NCI-H128 (cell line): Measurements from ENCODE around the gene ENOX2.

Experiments
- DNase-seq: peaks from one replicate; lab custom pipeline; 2025; ENCODE audit not compliant: unreplicated experiment; lab: John Stamatoyannopoulos, UW

Gene ENOX2

GRCh38 chrX:130645955-130646583 lies 256.9 kb downstream of the ENOX2 start:
- DNase-seq: no peak

DNA sequence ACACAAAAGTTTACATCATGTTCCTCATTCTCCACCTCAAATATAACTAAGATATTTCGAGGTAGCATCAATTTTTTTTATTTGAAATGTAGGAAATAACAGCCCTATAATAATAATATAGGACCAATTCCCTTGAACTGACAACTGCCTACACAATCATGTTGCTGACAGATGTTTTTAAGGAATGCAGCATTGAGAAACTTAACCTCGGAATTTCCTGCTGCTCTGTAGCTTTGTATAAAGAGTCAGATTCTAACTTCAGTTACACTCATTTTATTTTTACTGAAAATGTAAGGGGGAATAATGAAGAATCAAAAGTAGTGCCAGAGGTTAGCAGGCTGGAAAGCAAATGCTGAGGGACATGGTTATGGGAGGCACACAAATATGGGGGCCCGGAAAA lies 265.4 kb downstream of the ENOX2 start:
- DNase-seq: no peak

- DNase-seq: no peak
These were observed 266.7 kb downstream of the ENOX2 start for GRCh38 chrX:130636277-130636676.

- no peak for DNase-seq
These were observed 272.0 kb downstream of the ENOX2 start for GRCh38 chrX:130631011-130631410.

- DNase-seq: no peak
These were observed 274.5 kb downstream of the ENOX2 start for GRCh38 chrX:130628516-130628915.

DNA sequence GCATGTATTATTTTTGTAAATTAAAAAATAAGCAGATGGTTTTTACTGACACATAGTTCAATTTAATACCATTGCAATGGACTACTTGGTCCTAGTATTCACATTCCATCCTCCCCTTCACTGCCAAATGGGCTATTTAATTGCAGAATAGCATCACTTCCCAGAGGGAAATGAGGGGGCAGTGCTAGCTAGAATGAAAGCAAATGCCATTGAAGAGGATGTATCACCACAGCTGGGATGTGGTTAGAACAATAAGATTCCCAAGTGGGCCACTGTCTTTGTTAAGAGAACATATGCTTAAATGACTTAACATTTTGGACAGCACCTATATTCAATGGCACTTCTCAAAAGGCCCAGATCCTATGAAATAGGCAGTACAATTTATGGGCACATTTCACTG lies 276.5 kb downstream of the ENOX2 start:
- DNase-seq: no peak

DNA sequence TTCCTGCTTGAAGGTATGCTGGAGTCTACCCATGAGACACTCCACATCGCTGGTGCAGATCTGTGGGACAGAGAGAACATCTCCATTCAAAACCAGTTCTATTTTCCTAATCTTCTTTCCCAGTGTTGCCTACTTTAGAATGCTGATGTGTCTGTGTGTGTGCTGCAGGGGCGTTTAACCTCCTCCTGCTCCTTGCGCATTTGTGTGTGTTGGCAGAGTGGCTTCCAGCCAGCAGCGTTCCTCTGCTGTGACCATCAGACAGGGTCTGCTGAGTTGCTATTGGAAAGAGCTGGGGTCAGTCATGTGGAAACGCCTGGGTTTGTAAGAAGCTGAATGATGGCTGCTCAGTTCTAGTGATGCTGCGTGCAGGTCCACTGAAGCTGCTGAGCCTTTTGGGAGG lies 277.6 kb downstream of the ENOX2 start:
- DNase-seq: no peak

DNA sequence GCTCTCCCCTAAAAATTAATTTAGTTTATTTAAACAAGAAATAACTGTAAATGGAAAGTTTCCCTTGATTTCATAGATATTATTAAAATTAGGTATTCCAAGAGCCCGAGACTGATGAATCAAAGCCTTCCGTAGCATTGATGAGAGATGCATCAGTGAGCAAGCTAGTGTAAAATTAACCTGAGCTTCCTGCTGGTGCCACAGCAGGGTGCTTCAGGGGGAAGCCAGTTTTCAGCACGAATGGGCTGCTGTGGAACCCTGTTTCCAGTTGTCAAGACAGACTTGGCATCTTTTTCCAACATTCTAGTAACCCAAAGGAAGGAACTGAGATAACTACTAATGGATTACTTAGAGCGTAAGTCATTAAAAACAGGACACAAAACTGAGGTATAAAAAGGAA lies 279.5 kb downstream of the ENOX2 start:
- DNase-seq: no peak

- DNase-seq: no peak
These were observed 287.1 kb downstream of the ENOX2 start for GRCh38 chrX:130615941-130616340.

GRCh38 chrX:130607431-130607830 lies 295.6 kb downstream of the ENOX2 start:
- no peak for DNase-seq

DNA sequence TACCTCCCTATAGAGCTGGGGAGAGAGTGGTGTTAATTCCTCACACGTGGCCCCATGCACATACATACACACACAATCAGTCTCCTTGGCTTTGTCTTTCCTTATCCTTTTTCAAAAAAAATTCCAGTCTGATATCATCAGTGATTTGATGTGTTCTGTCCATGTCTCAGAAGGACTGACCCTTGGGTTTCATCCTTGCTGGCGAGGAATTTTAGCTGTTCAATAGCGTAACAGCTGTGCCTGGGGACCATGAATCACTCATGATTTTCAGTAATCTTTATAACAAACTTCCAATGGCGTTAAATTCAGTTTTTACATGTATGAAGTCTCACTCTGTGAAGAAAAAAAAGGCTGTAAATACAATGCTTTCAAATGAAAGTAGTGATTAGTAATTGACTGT lies 296.6 kb downstream of the ENOX2 start:
- DNase-seq: no peak

DNA sequence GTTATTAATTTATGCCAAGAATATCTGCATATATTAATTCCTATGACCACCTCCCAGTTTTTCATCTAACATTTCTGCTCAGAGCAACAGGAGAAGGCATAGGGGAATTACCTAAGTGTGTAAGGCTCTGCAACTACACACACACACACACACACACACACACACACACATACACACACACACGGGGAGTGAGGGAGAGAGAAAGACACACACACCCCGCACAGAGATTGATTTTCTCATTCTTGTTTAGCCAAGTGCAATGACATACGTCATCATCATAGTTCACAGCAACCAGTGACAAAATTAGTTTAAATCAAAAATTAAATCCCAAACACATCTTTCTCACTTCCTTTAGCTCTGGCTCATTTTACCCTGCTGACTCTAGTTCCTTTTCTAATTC lies 298.1 kb downstream of the ENOX2 start:
- DNase-seq: no peak

- DNase-seq: no peak
These were observed 308.5 kb downstream of the ENOX2 start for GRCh38 chrX:130594453-130594916.

DNA sequence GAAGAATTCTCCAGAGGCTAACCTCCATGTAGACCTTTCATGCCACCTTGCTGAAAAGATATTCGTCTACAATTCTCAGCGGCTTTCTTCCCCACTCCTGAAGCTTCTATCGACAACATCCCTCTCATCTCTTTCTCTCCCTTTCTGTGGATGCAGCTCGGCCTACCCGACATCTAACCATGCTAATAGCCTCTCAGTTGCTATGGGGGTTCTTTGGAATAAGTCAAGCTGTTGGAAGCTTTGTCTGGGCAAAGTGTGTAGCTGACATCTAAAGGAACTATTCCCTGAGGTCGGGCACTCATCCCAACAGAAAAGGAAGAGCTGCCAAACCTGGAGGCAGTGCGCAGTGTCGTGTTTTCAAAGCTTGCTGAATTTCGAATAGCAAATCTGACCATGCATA lies 309.1 kb downstream of the ENOX2 start:
- no peak for DNase-seq

- no peak for DNase-seq
These were observed 310.8 kb downstream of the ENOX2 start for GRCh38 chrX:130592204-130592603.

DNA sequence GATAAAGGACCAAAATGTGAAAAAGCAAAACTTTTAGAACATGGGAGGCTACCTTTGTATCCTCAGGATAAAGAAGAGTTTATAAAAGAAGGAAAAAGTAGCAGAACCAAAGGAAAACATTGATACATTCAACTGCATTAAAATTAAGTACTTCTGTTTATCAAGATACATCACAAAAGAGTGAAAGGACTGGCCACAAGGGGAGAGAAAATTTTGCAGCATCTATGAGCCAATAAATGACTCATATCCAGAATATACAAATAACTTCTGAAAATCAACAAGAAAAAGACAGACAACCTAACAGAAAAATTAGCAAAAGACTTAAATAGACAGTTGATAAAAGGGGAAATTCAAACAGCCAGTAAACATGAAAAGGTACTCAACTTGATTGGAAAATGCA lies 324.1 kb downstream of the ENOX2 start:
- no peak for DNase-seq

GRCh38 chrX:130577431-130577830 lies 325.6 kb downstream of the ENOX2 start:
- no peak for DNase-seq

GRCh38 chrX:130575831-130576389 lies 327.1 kb downstream of the ENOX2 start:
- DNase-seq: no peak
